Measurements from ENCODE around the gene SPON1. TPM values are rescaled to one million over a fixed set of nuclear protein-coding genes. Genes with fewer than 3 reads are reported as not detected.

SPON1 gene
- total RNA-seq, 1 donor from 2014 or later, result 76.8 TPM

DNA sequence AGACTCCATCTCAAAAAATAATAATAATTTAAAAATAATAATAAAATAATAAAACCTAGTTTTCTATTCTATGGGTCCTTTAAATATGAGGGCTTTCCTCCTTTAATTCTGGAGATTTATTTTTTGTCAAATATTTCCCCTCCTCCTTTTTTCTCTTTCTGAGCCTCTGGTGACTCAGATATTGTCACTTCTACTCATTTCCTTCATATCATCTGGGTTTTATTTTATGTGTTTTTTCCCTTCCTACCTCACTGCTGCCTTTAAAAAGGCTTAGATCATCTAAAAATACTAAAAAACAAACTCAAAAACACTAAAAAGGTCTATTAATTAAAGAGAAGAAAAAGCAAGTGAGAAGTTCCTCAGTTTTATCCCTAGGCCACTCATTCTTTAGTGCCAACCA, 138.9 kb downstream of the SPON1 start:
- Histone ChIP-seq H3K27ac (no peak overlapping the region), H3K36me3 (no peaks in the 10 kb centered on the region), H3K9me3 (no peaks in the 10 kb centered on the region), H3K27me3 (no peaks in the 10 kb centered on the region), H3K4me1 (no peaks in the 10 kb centered on the region), H3K4me3 (no peak overlapping the region)
- intact Hi-C loops (cut with DNase I), result no loop called here
- ATAC-seq, result no peak
- TF ChIP-seq, protein P1, sequence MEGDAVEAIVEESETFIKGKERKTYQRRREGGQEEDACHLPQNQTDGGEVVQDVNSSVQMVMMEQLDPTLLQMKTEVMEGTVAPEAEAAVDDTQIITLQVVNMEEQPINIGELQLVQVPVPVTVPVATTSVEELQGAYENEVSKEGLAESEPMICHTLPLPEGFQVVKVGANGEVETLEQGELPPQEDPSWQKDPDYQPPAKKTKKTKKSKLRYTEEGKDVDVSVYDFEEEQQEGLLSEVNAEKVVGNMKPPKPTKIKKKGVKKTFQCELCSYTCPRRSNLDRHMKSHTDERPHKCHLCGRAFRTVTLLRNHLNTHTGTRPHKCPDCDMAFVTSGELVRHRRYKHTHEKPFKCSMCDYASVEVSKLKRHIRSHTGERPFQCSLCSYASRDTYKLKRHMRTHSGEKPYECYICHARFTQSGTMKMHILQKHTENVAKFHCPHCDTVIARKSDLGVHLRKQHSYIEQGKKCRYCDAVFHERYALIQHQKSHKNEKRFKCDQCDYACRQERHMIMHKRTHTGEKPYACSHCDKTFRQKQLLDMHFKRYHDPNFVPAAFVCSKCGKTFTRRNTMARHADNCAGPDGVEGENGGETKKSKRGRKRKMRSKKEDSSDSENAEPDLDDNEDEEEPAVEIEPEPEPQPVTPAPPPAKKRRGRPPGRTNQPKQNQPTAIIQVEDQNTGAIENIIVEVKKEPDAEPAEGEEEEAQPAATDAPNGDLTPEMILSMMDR (IDR thresholded peaks at IDR 0.05), result no peak
- no peak for DNase-seq

DNA sequence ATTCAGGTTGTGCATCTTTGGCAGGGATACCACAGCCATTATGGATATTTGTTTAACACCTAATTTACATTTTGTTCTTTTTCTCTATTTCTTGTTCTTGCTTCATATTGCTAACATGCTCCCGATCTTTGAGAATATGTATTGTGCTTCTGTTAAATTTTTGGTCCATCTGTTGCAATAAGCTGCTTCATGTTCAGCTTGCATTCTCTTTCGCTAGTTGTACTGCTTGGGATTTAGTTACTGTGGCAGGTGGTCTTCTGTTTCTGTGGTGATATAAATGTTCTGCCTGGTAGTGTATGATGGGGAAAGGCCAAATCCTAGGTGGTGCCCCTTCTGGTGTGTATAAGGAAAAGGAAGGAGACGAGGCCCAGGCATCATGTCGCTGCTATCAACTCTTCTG, 140.2 kb downstream of the SPON1 start:
- ATAC-seq, result no peak
- no peak overlapping the region for H3K27ac ChIP-seq
- no peaks in the 10 kb centered on the region for H3K36me3 ChIP-seq
- TF ChIP-seq, protein P1 (IDR thresholded peaks at IDR 0.05), result no peak
- H3K9me3 ChIP-seq, result no peaks in the 10 kb centered on the region
- H3K4me1 ChIP-seq, result no peaks in the 10 kb centered on the region
- DNase-seq, result no peak
- no peaks in the 10 kb centered on the region for H3K27me3 ChIP-seq
- intact Hi-C loops (cut with DNase I), result no loop called here
- no peak overlapping the region for H3K4me3 ChIP-seq

DNA sequence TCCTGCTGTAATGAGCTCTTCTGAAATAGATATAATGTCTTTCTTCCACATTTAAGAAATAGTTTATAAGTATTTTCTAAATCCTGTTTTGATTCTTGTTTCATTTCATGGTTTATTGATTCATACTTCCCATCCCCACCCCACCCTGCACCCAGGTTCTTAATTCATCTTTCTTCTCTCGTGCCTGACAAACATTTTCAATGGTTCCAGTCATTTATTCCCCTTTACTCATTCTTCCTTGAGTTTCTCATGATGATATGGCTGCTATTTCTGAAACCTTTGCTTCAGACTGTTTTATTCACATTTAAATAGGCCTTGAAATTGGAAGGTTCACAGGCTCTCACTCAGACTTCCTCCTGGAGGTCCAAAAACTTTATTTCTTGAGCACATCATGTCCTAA, 142.9 kb downstream of the SPON1 start:
- intact Hi-C loops (cut with DNase I), result no loop called here

DNA sequence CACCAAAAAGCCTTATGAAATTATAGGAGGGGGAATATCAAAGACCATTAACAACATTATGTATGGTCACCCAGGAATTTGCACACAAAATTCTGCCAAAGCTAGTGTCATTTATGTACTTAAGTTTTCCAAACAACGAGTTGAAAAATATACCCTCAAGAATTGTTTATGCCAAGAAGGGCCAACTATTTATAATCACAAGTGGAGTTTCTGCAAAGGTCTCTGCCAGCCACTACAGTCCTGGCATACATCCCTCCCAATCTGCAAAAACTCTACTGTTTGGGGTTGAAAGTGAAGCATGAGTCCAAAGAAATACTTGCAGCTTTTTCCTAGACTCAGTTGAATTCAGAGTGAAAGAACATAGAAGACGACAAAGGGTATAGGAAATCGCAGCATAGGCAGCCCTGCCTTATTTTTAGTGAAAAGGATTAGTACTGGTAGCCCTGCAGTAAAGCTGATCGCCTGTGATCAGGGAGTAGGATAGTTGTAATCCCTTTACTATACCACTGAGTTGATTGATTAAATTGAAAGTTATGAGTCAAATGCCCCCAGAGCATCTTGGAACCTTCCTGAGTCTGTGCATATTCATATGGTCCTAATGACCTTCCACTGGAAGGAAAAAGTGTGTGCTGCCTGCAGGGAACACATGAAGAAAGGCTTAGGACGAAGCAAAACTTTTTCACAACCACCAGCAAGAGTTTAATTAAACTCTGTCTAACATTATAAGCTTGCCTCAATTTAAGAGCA, 144.0 kb downstream of the SPON1 start:
- Histone ChIP-seq H3K27me3 (no peaks in the 10 kb centered on the region), H3K9me3 (no peaks in the 10 kb centered on the region), H3K27ac (no peak overlapping the region), H3K4me1 (no peaks in the 10 kb centered on the region), H3K36me3 (no peaks in the 10 kb centered on the region), H3K4me3 (no peak overlapping the region)
- intact Hi-C loops (cut with DNase I), result no loop called here
- DNase-seq, result no peak
- ATAC-seq, result no peak
- TF ChIP-seq, protein P1 (IDR thresholded peaks at IDR 0.05), result no peak

More for the DNA sequence above, 142.9 kb downstream of the SPON1 start:
- Histone ChIP-seq H3K9me3 (no peaks in the 10 kb centered on the region), H3K27me3 (no peaks in the 10 kb centered on the region), H3K36me3 (no peaks in the 10 kb centered on the region), H3K4me3 (no peak overlapping the region), H3K27ac (no peak overlapping the region), H3K4me1 (no peaks in the 10 kb centered on the region)
- DNase-seq (no peak), ATAC-seq (no peak)
- TF ChIP-seq, protein P1 (IDR thresholded peaks at IDR 0.05), result no peak

DNA sequence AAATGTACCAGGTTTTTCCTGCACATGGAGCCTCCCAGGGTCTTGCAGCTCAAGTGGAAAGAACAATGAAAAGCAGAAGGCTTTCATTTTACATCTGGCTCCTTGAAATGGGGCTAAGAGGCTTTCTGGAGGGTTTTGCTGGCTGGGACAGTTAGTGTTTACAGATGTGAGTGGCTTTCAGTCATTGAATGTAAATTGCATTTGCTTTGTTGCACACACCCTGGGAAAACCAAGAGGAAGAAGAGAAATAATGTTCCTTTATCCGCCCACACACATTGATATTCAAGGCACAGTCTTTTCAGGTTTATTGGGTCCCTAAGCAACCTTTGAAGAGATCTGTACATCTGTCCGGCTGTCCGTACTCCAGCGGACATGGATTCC, 144.5 kb downstream of the SPON1 start:
- no peaks in the 10 kb centered on the region for H3K9me3 ChIP-seq
- intact Hi-C loops (cut with DNase I), result no loop called here
- H3K36me3 ChIP-seq, result no peaks in the 10 kb centered on the region
- no peaks in the 10 kb centered on the region for H3K27me3 ChIP-seq
- no peaks in the 10 kb centered on the region for H3K4me1 ChIP-seq
- H3K27ac ChIP-seq, result no peak overlapping the region
- DNase-seq (no peak), ATAC-seq (no peak)
- TF ChIP-seq, protein P1 (IDR thresholded peaks at IDR 0.05), result no peak
- no peak overlapping the region for H3K4me3 ChIP-seq

DNA sequence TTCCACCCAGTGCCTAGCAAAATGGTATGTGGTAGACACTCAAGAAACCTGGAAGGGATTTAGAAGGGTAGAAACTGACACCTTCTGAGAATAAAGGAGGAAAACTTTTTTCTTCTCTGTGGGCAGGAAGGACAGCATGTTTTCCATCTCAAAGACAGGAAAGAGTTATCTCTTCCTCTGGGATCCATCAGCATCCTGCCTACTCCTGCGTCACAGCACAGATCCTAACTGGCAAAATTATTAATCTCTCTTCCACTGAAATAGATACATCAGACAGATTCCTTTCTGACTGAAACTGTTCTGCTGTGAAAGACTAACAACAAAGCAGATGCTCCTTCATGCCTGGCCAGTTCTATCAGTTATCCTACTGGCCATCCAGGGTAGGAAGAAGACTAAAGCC, 147.2 kb downstream of the SPON1 start:
- no peak for DNase-seq
- ATAC-seq, result no peak
- intact Hi-C loops (cut with DNase I), result no loop called here
- Histone ChIP-seq H3K9me3 (no peaks in the 10 kb centered on the region), H3K27ac (no peak overlapping the region), H3K4me3 (no peak overlapping the region), H3K36me3 (no peaks in the 10 kb centered on the region), H3K4me1 (no peaks in the 10 kb centered on the region), H3K27me3 (no peaks in the 10 kb centered on the region)
- TF ChIP-seq, protein P1 (IDR thresholded peaks at IDR 0.05), result no peak

All from upper lobe of right lung (tissue), 1 donor.